ENCODE data around the gene POLR1A. TPM values are rescaled to one million over a fixed set of nuclear protein-coding genes. Genes with fewer than 3 reads are reported as not detected.
A peak's percentile ranks its signal among the peaks of the same experiment; 100 is the strongest.

The POLR1A gene
- total RNA-seq, 1 donor from 2014 or later, result 43.6 TPM

GRCh38 chr2:86023366-86023712 lies 82.3 kb downstream of the POLR1A start:
- no peak for DNase-seq (ENCODE audit: low spot score)

- no peak for DNase-seq (ENCODE audit: low spot score)
Measured at GRCh38 chr2:86022661-86023365, 82.9 kb downstream of the POLR1A start.

- DNase-seq (ENCODE audit: low spot score), result no peak
Measured at GRCh38 chr2:86021396-86022378, 84.0 kb downstream of the POLR1A start.

- no peak for DNase-seq (ENCODE audit: low spot score)
Measured at GRCh38 chr2:86020984-86021383, 84.7 kb downstream of the POLR1A start.

GRCh38 chr2:86019121-86019520 lies 86.6 kb downstream of the POLR1A start:
- no peak for DNase-seq (ENCODE audit: low spot score)

GRCh38 chr2:86017901-86018896 lies 87.5 kb downstream of the POLR1A start:
- DNase-seq (ENCODE audit: low spot score), result no peak

GRCh38 chr2:86016581-86016980 lies 89.1 kb downstream of the POLR1A start:
- no peak for DNase-seq (ENCODE audit: low spot score)

- no peak for DNase-seq (ENCODE audit: low spot score)
Measured at GRCh38 chr2:86015699-86016098, 90.0 kb downstream of the POLR1A start.

GRCh38 chr2:86015006-86015405 lies 90.7 kb downstream of the POLR1A start:
- no peak for DNase-seq (ENCODE audit: low spot score)

GRCh38 chr2:86014493-86014892 lies 91.2 kb downstream of the POLR1A start:
- no peak for DNase-seq (ENCODE audit: low spot score)

- no peak for DNase-seq (ENCODE audit: low spot score)
Measured at GRCh38 chr2:86012007-86012712, 93.5 kb downstream of the POLR1A start.

- DNase-seq (ENCODE audit: low spot score), result no peak
Measured at GRCh38 chr2:86011449-86011941, 94.2 kb downstream of the POLR1A start.

GRCh38 chr2:86010083-86010482 lies 95.6 kb downstream of the POLR1A start:
- DNase-seq (ENCODE audit: low spot score), result no peak

GRCh38 chr2:86006524-86006923 lies 99.2 kb downstream of the POLR1A start:
- no peak for DNase-seq (ENCODE audit: low spot score)

- peak; percentile 2 for DNase-seq (ENCODE audit: low spot score)
Measured at GRCh38 chr2:86003967-86004366, 101.7 kb downstream of the POLR1A start.

- no peak for DNase-seq (ENCODE audit: low spot score)
Measured at GRCh38 chr2:86003104-86003503, 102.6 kb downstream of the POLR1A start.

GRCh38 chr2:86002375-86002774 lies 103.3 kb downstream of the POLR1A start:
- DNase-seq (ENCODE audit: low spot score), result peak; percentile 30

GRCh38 chr2:86001326-86001725 lies 104.4 kb downstream of the POLR1A start:
- DNase-seq (ENCODE audit: low spot score), result peak; percentile 53

GRCh38 chr2:86000938-86001312 lies 104.8 kb downstream of the POLR1A start:
- peak; percentile 18 for DNase-seq (ENCODE audit: low spot score)
